Measurements from ENCODE around the gene INPP4A.

The INPP4A gene

DNA sequence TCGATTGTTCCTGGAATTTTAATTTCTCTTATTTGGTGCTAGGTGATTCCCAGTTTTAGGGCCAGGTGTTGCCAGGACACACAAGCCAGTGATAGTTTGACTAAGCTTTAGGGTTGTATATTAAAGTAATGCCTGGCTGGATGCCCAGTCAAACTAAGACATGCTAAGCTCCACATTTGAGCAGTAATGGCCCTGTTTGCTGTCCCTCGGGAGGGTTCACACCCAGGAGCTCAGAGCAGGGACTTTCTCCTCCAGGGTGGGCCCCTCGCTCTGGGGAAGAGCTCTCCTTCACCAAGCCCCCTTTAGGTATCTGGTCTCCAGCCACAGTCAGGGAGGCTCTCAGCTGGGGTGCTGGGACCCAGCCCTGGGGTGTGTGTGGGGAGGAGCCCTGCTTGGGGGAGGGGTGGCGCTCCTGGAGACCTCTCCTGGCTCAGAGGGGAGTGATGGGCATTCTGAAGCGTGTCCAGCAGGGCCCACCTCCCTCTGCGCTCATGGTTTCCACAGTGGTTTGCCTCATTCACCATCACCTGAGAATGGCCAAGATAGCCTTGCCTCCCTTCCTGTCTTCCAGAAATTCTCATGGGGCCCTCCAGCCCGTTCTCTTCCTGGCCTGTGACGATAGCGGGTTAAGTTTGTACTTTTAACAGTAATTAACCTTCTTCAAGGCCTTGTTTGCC is 31.7 kb downstream of the INPP4A start:
- DNase-seq (ENCODE audit: low spot score) = no peak

DNA sequence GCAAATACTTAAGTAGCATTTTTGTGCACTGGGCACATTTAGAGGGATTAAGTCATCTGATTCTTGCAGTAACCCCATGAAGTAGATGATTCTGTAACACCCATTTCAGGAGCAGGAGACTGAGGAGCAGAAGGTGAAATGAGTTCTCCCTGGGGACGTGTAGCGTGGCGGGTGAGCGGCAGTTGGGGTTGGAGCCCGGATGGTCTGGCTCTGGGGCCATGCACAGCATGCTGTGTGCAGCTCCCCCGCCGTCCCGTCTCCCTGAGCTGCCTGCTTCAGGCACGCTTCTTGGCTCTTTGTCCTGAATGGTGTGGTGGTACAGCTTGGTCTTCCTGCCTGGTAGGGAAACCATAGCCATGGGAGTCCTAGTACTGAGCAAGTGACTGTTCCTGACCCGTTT is 32.4 kb downstream of the INPP4A start:
- no peak for DNase-seq (ENCODE audit: low spot score)

DNA sequence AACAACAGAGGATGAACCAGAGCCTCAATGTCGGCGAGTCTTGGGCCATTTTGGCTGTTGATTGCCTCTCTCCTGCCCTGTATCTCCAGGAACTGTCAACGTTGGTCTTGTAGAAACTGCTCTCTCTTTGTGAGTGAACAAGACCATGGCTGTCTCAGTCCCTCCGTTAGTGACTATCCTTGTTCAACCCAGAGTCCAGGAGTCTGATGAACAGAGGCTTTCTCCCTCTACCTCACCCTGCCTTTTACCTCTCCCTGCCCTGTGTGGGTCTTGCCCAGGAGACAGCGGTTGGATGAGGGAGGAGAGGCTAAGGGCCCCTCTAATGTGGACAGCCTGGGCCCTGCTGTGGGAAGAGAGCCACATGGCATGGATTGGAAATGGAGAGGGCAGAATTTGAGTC is 32.8 kb downstream of the INPP4A start:
- DNase-seq (ENCODE audit: low spot score) = no peak

DNA sequence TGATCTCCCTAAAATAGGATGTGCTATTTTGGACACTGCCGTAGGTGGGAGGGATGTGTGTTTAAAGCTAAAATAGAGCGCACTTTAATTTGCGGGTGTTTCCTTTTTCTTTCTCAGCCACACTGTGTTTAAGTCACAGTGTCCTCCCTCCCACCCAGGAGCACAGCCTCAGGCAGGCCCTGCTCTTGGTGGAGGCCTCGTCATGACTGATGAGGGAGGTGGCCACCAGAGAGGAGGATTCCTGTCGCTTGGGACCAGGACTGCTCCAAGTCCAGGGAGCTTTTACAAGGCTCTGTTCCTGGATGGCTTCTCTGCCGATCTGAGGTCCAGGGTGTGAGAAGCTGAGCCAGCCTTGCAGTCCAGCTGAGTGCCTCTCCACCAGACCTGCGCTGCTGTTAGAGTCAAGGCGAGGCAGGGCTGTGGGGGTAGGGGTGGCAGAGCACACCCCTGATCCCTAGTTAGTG is 33.5 kb downstream of the INPP4A start:
- no peak for DNase-seq (ENCODE audit: low spot score)

DNA sequence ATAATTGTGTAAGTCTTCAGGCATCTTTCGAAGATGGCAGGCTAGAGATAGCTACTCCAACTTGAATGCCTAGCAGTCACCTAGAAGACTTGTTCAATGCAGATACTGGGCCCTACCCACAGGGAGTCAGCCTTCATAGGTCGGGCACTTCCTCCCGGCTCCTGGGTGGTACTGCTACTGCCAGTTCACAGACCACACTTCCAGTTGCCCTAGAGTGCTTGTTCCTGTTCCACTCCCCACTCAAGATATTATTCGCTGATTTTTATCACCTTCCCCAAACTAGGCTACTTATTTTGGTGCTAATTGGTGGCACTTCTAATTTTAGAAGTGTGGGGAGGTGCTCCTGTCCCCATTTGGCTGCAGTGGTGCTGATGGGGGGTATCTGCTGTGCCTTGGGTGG is 34.2 kb downstream of the INPP4A start:
- no peak for DNase-seq (ENCODE audit: low spot score)

DNA sequence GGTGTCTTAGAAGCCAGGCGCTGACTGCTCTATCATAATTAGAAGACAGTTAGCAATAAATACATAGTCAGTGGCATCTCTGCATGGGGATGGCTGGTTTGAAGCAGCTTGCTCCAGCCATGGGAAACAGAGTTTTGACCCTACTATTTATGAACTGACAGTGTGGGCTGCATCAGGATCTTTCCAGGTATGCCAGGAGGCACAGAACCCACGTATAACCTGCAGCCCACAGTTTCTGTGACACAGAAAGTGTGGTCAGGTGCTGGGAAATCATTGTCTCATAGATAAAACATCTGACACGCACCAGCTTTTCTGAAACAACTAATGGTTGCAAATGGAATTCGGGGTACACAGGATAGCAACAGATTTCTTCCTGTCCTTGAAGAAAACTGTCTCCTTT is 34.7 kb downstream of the INPP4A start:
- DNase-seq (ENCODE audit: low spot score) = no peak

DNA sequence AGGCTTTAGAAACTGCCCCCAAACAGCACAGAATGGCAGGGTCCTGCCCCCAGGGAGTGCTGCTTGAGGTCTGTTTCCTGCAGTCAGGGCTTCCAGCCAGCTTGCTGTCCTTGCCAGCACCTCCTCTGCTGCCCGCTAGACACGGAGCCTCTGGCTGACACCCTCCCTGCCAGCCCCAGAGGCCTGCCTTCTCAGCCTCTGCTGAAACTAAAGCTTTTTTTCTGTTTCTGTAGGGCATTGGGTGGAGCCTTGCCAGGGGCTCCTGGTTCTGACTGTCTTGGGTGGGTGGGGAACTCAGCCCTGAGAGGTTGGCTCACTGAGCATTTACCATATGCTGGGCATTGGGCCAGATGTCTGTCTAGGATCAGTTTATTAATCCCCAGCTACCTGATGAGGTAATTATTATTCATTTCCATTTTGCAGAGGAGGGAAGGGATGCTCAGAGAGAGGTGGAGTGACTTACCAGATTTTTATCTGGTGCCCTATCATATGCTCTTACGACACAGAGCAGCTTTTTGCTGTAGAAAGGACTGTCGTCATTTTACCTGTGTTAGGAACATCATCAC is 35.4 kb downstream of the INPP4A start:
- no peak for DNase-seq (ENCODE audit: low spot score)

DNA sequence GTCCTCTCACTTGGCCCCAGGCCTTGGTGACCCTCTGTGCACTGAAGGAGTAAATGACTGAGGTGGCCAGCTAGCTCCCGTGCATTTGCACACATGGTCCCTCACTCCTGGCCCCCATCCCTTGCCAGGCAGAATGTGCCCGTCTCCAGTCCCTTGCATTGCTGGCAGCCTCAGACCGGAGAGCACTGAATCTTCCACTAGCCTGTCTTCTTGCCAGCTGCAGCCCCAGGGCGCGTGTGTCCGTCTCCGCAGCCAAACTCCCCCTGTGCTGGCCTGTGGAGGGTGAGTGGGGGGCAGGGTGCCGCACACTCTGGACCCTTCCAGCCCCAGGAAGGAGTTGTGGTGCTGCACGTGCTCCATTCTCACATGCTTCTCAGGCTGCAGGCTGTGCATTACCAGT is 35.9 kb downstream of the INPP4A start:
- no peak for DNase-seq (ENCODE audit: low spot score)

DNA sequence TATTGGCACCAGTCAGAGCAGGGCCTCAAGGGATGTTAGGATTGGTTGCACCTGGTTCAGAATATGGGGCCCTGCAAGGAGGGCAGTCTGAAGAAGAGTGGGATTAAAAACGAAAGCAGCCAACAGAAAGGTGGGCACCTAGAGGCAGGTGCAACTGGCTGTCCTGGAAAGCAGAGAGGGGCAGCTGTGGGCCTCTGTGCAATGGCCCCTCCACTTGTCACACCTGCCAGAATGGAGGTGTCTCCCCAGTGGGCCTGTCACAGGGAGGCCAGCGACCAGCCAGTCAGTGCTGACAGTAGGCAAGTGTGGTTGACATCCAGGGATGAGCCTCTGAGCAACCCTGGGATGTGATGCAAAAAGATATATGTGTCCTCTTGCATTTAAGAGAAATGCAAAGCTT is 37.7 kb downstream of the INPP4A start:
- DNase-seq (ENCODE audit: low spot score) = no peak

DNA sequence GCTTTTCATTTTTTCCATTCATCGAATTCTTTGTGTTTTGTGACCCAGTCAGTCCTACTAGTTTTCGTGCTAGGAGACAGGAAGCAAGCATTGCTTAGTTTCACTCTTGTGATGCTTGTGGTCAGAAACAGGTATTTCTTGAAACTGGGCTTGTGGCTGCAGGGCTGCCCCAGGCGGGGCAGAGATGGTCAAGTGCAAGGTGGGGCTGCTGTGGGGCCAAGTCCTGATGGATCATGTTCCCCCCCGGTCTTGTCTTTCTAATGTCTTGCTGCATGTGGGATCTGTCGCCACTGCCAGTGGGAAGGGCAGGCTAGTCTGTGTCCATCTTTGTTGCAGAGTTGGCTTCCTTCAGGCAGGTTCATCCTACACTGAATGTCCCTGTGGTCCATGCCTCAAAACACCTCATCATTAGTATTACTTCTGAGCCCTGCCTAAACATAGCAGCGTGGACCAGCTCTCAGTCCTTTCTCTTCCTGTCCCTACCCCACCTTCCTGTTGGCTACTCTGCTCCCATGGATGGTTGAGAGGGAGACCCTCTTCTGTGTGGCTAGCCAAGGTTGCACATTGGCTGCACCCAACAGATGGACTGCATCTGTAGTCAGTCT is 38.7 kb downstream of the INPP4A start:
- no peak for DNase-seq (ENCODE audit: low spot score)

DNA sequence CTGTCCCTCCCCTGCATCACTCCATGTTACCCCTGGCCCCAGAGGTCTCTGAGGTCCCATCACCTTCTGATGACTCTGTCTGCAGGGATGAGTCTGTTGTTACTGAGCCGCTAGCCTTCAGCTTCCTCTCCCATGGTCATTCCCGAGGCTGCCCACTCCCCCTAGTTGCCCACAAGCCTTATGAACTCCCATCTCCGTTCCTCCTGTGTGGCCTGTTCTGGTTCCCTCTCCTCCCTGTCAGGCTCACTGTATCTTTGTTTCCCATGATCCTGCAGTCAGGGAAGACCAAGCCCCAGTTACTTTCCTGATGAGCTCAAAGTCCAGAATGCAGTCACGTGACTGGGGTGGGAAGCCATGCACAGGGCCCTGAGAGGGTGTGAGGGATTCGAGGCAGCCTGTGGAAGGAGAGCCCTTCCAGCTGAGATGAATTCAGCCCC is 39.5 kb downstream of the INPP4A start:
- DNase-seq (ENCODE audit: low spot score) = no peak

DNA sequence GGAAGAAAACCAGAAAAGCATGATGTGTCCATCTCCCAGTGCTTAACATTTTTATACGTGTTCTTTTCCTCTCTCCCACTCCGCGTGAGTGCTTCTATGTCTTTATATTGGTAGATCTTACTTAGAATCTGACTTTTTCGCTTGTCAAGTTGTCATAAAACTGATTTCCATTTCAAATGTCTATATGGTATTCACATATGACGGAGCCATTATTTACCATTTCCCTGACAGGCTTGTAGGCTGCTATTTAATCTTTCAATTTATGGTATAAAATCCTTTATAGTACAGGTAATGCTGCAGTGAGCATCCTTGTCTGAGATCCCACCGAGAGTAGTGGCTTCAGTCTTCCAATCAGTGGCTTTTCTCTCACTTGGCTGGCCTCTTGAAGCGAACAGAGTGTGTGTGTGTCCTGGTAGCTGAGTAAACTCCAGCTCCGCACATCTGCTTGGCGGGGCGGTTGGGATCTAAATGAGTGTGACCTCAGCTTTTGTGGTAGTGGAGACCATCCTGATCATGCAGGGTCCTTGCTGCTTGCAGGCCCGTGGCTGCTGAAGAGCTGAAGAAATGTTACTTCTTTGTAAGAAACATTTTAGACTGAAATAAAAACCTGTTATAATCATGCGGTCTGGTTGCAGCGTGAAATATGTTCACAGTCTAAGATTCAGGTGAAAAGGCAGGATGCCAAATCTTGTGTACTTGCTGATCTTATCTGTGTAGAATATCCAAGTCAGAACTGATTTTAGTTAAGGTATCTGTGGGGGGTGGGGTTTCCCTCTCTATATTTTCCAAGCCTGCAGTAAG is 40.2 kb downstream of the INPP4A start:
- DNase-seq (ENCODE audit: low spot score) = no peak

DNA sequence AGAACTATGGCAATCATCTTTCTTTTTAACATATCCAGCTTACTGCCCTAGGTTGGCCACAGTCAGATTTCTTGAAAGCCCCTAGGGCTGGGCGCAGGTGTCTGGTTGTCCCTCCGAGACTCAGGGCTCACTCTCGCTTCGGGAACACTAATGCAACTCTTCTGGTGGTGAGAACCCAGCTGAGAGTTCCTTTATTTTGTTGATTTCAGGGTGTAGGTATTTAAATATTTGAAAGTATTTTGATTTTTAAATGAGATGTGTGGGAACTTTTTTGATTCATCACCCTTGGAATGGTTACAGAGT is 40.7 kb downstream of the INPP4A start:
- DNase-seq (ENCODE audit: low spot score) = no peak

DNA sequence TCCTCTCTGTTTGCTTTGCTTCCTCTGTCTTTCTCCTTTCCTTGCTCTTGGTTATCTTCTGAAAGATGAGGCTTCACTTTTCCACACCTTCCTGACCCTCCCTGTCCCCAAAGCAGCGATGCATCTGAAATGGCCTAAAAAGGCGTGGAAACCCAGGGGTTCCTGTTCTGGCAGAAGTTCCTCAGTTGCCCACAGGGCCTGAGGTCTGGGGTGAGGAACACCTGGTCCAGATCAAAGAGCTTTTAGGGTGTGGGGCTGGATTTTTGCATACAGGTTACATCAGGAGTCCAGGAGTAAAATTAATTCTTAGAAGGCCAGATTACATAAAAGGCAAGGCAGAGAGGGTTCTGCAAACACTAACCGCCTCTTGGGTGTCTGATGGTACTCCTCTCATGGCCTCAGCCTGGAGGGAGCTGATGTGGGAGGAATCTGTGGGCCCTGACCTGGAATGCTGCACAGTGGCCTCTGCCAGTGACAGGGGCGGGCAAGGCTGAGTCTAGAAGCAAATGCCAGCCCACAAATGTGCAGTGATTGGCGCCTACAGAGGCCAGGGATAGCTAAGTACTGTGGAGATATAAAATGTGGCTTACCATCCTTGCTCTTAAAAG is 41.8 kb downstream of the INPP4A start:
- no peak for DNase-seq (ENCODE audit: low spot score)

DNA sequence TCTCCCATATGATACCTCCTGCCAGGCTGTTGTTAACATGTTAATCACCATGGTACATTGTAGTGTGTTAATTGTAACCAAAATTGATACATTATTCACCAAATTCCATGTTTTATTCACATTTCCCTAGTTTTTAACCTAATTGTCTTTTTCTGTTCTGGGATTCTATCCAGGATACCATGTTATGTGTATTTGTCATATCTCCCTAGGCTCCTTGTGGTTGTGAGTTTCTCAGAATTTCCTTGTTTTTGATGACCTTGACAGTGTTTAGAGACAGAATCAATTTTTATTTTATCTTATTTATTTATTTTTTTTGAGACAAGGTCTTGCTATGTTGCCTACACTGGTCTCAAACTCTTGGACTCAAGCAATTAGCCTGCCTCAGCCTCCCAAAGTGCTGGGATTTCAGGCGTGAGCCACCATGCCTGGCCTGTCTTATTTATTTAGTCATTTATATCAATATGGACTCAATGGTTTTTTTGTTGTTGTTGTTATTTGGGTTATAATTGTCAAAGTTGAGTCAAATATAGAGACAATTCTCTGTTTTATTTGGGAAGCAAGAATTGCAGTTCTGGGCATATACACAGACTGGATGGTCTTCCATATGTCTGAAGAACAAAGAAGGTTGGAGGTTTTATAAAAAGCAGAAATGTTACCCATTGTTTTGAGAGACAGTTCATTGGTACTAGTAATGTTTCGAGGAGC is 42.6 kb downstream of the INPP4A start:
- no peak for DNase-seq (ENCODE audit: low spot score)

DNA sequence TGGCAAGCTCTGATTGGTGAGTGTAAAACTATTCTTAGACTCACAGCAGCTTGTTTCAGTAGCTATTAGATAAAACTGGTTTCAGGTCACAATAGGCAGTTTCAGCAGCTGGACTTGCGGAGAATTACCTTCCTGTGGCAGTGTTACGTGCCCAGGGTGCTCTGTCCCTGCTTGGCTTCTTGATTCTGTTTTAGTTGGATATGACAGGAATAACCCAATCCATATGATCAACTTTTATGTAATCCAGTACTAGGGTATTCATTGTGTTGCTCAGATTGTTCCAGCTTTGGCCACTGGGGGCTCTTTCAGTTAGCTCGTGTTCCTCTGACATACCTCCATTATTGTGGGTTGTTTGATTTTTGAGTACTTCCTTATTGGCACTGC is 43.1 kb downstream of the INPP4A start:
- no peak for DNase-seq (ENCODE audit: low spot score)

DNA sequence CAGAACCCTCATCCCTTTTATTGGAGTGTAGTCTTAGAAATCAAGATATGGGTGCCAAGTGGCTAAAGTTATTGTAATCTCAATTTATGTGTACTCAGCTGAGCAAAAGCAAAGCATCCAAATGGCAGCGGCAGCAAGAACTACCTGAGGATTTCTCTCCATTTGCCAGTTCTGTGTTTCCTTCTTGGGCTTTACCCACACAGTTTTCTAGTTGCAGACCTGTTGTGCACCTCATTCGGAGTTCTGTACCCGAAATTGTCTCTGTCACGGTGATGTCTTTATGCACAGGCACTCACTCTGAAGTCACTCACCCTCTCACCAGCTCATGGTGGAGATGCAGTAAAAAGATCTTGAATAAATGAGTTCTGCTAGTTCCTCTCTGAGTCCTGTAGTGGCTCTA is 43.6 kb downstream of the INPP4A start:
- no peak for DNase-seq (ENCODE audit: low spot score)

DNA sequence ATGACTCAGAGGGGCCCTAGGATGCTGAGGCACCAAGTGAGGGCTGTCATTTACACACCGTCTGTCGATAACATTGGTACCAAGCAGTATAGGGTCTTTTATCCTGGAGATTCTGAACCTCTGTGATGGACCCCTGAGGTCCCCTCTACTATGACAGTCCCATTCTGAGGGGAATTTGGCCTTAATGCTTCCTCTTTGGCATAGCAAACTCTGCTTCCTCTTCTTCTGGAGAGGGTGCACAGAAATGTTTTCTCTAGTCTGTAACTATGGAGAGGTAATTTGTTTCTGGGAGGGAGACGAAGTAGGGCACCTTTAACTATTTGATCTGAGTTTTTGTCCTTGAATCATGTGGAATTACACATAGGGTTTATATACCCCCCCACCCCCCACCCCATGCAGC is 44.8 kb downstream of the INPP4A start:
- no peak for DNase-seq (ENCODE audit: low spot score)

DNA sequence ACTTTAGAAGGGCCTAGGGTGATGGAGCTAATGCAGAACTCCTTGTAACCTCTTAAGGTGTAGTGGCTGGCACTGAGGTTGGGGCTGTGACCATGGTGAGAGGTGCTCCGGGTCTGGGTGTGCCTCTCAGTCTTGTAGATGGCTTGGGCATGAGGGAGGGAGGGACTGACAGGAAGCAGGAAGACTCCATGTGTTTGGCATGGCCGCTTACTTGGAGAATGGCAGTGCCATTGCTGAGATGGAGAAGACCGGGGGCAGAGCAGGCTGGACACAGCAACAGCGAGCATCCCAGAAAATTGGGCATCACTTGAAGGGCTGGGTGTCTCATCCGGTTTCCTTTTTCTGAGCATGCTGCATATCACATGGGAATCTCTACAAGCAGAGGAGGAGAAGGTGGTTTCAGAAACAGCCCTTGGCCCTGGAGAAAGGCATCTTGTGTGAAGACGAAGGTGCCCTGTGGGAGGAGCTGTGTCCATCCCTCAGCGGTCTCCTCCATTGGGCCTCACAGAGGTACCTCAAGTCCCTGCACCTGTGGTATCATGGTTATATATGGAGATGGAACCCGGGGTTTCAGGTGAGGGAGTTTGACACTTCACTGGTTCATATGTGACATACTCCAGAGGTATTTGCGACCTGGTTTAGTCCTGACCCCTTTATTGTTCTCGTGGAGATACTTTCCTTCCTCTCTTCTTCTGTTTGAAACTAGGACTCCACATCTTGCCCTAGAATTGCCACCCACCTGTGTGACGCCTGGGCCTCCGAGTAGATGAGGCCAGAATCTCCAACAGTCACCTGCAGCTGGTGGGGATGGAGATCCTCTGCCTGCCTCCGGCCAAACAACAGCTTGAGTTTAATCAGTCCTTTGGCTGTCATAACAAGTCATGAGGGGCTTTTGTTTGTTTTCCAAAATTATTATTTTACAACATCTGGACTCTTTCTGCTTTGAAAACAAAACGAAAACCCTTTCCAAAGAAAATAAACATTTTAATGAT is 45.6 kb downstream of the INPP4A start:
- no peak for DNase-seq (ENCODE audit: low spot score)

DNA sequence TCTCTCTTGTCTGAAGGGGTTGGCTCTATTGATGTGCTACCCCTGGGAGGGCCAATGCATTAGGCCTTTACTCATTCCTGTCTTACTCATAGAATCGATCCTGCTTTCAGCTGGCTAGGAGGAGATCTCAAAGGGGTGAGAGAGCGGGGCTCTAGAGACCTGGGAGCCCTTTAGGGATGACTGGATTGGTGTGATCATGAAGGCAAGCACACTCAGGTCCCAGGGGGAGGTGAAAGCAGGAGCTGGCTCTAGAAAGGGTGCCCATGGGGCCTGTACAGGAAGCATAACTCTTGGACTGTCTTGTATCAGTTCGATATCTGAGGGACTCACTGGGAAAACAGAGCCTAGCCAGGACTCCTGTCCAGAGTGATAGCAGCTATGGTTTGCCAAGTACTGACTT is 47.8 kb downstream of the INPP4A start:
- no peak for DNase-seq (ENCODE audit: low spot score)

DNA sequence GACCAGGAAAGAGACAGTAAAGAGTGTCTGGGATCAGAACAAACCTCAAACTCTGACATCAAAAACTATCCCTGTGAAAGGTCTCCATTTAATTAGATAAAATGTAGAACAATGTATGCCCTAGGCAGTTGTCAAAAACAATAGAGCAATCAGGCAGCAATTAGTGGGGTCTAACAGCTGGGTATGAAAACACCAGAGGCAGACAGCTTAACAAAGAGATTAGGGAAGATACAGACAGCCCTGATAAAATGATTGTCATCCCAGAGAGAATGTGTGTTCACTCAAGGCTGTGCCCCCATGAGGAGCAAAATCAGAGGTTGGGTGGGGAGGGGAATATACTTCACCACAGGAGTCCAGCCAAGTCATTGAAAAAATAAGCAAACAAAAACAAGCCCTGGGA is 50.0 kb downstream of the INPP4A start:
- no peak for DNase-seq (ENCODE audit: low spot score)
